HUES48 (cell line): ENCODE measurements around the gene NEUROG2.
"Not testable (repeated sequence)": the region's sequence is repeated elsewhere in the genome, so short reads cannot be mapped to it uniquely, and the experiment has no call there.

Source experiments
- H3K27ac ChIP-seq: one replicate; pipeline ENCODE4 v1.7.0; 2013; ENCODE audit warnings: low read depth, low read length, inconsistent platforms
- H3K27me3 ChIP-seq: 2 replicates; pipeline ENCODE4 v1.6.1; 2013; ENCODE audit warnings: mild to moderate bottlenecking, low read length; ENCODE audit not compliant: control insufficient read depth, insufficient read depth
- H3K36me3 ChIP-seq: 2 replicates; pipeline ENCODE4 v1.6.1; 2013; ENCODE audit warnings: low read length; ENCODE audit not compliant: control insufficient read depth, insufficient read depth
- H3K4me1 ChIP-seq: 2 replicates; pipeline ENCODE4 v1.6.1; 2013; ENCODE audit warnings: mild to moderate bottlenecking, low read length; ENCODE audit not compliant: control insufficient read depth, insufficient read depth
- H3K4me3 ChIP-seq: 2 replicates; pipeline ENCODE4 v1.5.1; 2013; ENCODE audit warnings: mild to moderate bottlenecking, low read depth, low read length
- H3K9ac ChIP-seq: 2 replicates; pipeline ENCODE4 v1.6.1; 2013; ENCODE audit warnings: mild to moderate bottlenecking, low read depth, low read length, moderate library complexity
- H3K9me3 ChIP-seq: 2 replicates; pipeline ENCODE4 v1.6.1; 2013; ENCODE audit warnings: low read length; ENCODE audit not compliant: control insufficient read depth, insufficient read depth

NEUROG2 gene

GRCh38 chr4:112546476-112546875 lies 30.5 kb upstream of the NEUROG2 start:
- Histone ChIP-seq H3K9ac (no peak overlapping the region), H3K9me3 (no peaks in the 10 kb centered on the region), H3K4me3 (no peak overlapping the region), H3K27ac (no peak overlapping the region), H3K4me1 (no peaks in the 10 kb centered on the region), H3K36me3 (peaks cover 15% of the 10 kb centered on the region), H3K27me3 (no peaks in the 10 kb centered on the region)

DNA sequence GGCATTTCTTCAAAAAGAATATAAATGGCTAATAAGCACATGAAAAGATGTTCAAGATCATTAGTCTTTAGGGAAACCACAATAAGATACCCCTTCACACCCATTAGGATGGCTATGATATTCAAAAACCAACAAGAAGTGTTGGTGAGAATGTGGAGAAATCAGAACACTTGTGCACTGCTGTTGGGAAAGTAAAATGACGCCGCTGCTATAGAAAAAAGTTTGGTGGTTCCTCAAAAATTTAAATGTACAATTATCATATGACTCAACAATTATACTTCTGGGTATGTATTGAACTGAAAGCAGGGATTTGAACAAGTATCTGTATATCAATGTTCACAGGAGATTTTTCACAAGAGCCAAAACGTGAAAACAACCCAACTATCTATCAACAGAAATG lies 29.4 kb upstream of the NEUROG2 start:
- H3K27ac ChIP-seq = no peak overlapping the region
- H3K9ac ChIP-seq = no peak overlapping the region
- H3K9me3 ChIP-seq = no peaks in the 10 kb centered on the region
- H3K4me1 ChIP-seq = no peaks in the 10 kb centered on the region
- no peaks in the 10 kb centered on the region for H3K27me3 ChIP-seq
- H3K4me3 ChIP-seq = no peak overlapping the region
- peaks cover 24% of the 10 kb centered on the region for H3K36me3 ChIP-seq

DNA sequence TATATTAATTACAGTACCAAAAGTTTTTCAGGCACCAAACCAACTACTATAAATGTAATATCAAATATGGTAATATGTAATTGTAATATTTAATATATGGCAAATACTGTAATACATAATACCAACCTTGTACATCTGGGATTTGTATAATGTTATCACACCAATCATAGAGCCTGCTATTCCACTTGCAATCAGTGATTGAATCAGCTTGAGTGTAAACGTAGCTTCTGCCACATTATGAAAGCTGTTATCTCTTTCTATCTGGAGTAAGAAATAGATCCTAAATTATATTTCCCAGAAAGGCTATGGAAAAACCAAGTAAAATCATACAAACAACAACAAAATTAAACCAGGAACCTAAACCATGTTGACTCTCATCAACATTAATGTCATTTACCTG lies 24.7 kb upstream of the NEUROG2 start:
- Histone ChIP-seq H3K4me3 (no peak overlapping the region), H3K4me1 (no peaks in the 10 kb centered on the region), H3K36me3 (peaks cover 24% of the 10 kb centered on the region), H3K27me3 (no peaks in the 10 kb centered on the region), H3K9me3 (no peaks in the 10 kb centered on the region), H3K27ac (no peak overlapping the region), H3K9ac (no peak overlapping the region)

DNA sequence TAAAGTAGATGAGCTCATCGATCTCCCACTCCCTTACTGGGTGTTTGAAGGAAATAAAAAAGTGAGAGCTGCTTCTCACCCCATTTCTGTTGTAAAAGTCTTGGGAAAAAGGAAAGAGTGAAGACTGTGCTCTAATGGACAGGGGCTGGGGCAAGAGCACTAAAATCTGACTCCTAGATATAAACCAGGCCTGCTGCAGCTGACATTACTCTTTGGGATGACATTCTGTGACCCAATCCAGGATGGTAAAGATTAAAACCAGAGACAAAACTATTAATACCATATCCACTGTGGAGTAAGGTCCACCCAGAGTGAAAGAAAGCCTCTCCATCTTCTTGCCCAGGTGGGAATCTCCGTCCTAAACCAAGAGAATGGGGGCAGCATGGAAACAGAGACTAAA lies 20.1 kb upstream of the NEUROG2 start:
- Histone ChIP-seq H3K27ac (no peak overlapping the region), H3K27me3 (no peaks in the 10 kb centered on the region), H3K9ac (no peak overlapping the region), H3K9me3 (no peaks in the 10 kb centered on the region), H3K4me1 (no peaks in the 10 kb centered on the region), H3K4me3 (no peak overlapping the region), H3K36me3 (peaks cover 23% of the 10 kb centered on the region)

GRCh38 chr4:112532267-112532666 lies 16.3 kb upstream of the NEUROG2 start:
- Histone ChIP-seq H3K36me3 (no peaks in the 10 kb centered on the region), H3K9me3 (no peaks in the 10 kb centered on the region), H3K4me1 (no peaks in the 10 kb centered on the region), H3K4me3 (no peak overlapping the region), H3K27me3 (peaks cover 1% of the 10 kb centered on the region; the same call in 1 of the 2 replicates), H3K9ac (no peak overlapping the region), H3K27ac (no peak overlapping the region)

DNA sequence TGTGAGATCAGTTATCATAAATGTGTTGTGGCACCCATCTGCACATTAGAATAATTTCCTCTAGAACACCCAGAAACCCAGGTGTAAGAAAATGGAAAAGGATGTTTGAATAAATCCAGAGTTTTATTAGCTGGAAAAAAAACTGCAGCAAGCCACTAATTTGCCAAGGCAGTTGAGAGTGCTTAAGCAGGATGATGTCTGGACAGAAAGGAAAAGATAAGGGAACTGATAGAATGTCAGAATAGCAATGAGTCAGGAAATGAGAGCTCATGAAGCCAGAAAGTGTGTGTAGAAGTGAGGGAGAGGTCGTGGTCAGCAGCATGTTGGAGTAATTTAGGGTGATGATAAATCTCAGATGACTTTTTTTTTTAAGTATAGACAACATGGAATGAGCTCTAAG lies 15.2 kb upstream of the NEUROG2 start:
- Histone ChIP-seq H3K27me3 (peaks cover 11% of the 10 kb centered on the region), H3K4me1 (no peaks in the 10 kb centered on the region), H3K27ac (no peak overlapping the region), H3K9ac (no peak overlapping the region), H3K9me3 (no peaks in the 10 kb centered on the region), H3K36me3 (no peaks in the 10 kb centered on the region), H3K4me3 (no peak overlapping the region)

DNA sequence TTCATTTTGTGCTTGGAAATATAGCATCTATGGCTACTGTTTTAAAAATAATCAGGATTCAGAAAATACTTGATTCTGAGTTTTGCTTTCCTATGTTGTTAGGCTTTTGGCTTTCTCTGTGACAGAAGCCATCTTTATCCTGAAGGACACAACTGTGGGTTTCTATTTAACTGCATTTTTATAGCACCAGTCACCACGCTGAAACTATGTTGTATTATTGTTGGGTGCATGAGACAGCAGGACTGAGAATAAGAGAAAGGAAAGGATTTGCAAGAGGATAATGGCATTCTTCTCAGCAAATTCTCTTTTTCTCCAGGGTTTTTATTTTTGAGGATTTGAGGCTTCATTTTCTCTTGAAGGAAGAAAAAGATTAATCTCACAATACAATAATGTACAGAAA lies 10.1 kb upstream of the NEUROG2 start:
- no peaks in the 10 kb centered on the region for H3K9me3 ChIP-seq
- no peaks in the 10 kb centered on the region for H3K36me3 ChIP-seq
- H3K9ac ChIP-seq = no peak overlapping the region
- no peak overlapping the region for H3K27ac ChIP-seq
- H3K4me3 ChIP-seq = no peak overlapping the region
- peaks cover 16% of the 10 kb centered on the region for H3K4me1 ChIP-seq
- H3K27me3 ChIP-seq = peaks cover 61% of the 10 kb centered on the region

GRCh38 chr4:112523764-112524505 lies 8.0 kb upstream of the NEUROG2 start:
- peaks cover 82% of the 10 kb centered on the region for H3K27me3 ChIP-seq
- no peaks in the 10 kb centered on the region for H3K36me3 ChIP-seq
- no peaks in the 10 kb centered on the region for H3K9me3 ChIP-seq
- peak overlapping the region; percentile 59 for H3K4me3 ChIP-seq
- peaks cover 26% of the 10 kb centered on the region for H3K4me1 ChIP-seq
- no peak overlapping the region for H3K9ac ChIP-seq
- H3K27ac ChIP-seq = peak overlapping the region; percentile 33

GRCh38 chr4:112523008-112523721 lies 7.2 kb upstream of the NEUROG2 start:
- H3K9me3 ChIP-seq = no peaks in the 10 kb centered on the region
- H3K36me3 ChIP-seq = no peaks in the 10 kb centered on the region
- H3K27ac ChIP-seq = no peak overlapping the region
- H3K4me3 ChIP-seq = peak overlapping the region; percentile 59
- H3K4me1 ChIP-seq = peaks cover 26% of the 10 kb centered on the region
- H3K9ac ChIP-seq = no peak overlapping the region
- H3K27me3 ChIP-seq = peaks cover 90% of the 10 kb centered on the region

DNA sequence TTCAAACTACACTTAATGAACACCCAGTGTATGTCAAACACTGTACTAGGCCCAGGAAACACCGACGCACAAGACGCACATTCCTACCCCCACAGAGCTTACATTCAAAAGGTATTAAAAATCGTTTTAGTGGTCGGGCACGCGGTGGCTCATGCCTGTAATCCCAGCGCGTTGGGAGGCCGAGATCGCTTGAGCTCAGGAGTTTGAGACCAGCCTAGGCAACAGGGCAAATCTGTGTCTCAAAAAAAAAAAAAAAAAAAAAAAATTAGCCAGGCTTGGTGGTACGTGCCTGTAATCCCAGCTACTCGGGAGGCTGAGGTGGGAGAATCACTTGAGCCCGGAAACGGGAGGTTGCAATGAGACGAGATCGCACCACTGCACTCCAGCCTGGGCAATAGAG lies 6.5 kb upstream of the NEUROG2 start:
- H3K27me3 ChIP-seq = peaks cover 97% of the 10 kb centered on the region
- H3K4me1 ChIP-seq = peaks cover 32% of the 10 kb centered on the region
- H3K4me3 ChIP-seq = peak overlapping the region; percentile 59; the same call in 1 of the 2 replicates
- not testable (repeated sequence) for H3K9ac ChIP-seq, H3K27ac ChIP-seq, H3K36me3 ChIP-seq, H3K9me3 ChIP-seq
